ENCODE data around the gene ELANE.

DNA sequence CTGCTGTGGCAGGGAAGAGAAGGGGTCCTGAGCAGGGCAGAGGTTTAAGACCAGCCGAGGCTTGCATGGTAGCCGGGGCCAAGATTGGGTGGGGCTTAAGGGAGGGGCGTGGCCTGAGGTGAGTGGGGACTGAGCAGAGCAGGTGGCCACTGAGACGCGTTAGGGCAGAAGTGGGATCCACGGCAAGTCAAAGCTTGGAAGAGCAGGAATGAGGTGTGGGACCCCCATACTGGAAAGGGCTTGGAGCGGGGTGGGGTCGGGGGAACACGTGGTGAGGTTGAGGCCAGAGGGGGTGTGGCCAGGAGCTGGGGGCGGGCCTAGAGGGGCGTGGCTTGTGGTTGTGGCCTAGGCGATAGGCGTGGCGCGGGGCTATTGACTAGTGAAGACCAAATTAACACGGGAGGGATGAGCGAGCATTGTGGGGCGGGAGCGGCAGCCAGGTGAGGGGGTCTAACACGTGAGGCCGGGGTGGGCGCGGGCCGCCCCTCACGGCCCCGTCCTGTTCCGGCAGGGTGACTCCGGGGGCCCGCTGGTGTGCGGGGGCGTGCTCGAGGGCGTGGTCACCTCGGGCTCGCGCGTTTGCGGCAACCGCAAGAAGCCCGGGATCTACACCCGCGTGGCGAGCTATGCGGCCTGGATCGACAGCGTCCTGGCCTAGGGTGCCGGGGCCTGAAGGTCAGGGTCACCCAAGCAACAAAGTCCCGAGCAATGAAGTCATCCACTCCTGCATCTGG is 10.6 kb downstream of the ELANE start:
- TF ChIP-seq, protein P1, sequence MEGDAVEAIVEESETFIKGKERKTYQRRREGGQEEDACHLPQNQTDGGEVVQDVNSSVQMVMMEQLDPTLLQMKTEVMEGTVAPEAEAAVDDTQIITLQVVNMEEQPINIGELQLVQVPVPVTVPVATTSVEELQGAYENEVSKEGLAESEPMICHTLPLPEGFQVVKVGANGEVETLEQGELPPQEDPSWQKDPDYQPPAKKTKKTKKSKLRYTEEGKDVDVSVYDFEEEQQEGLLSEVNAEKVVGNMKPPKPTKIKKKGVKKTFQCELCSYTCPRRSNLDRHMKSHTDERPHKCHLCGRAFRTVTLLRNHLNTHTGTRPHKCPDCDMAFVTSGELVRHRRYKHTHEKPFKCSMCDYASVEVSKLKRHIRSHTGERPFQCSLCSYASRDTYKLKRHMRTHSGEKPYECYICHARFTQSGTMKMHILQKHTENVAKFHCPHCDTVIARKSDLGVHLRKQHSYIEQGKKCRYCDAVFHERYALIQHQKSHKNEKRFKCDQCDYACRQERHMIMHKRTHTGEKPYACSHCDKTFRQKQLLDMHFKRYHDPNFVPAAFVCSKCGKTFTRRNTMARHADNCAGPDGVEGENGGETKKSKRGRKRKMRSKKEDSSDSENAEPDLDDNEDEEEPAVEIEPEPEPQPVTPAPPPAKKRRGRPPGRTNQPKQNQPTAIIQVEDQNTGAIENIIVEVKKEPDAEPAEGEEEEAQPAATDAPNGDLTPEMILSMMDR (IDR thresholded peaks at IDR 0.05), result no peak
- no peak for TF ChIP-seq POLR2A (IDR thresholded peaks at IDR 0.05)

Data from adrenal gland (tissue), 5 donors.